T-helper 1 cell treated with Interleukin-12 subunit alpha and Interleukin-12 subunit beta and Interleukin-4 antibody, amounts not matched to agents 30 ng/mL and 1 ng/mL, for 36 hours (primary cell): ENCODE data around the gene EMILIN2. TPM values are rescaled to one million over a fixed set of nuclear protein-coding genes. Genes with fewer than 3 reads are reported as not detected.

Source experiments
- intact Hi-C: fragments of 100-400 bp; cut with micrococcal nuclease; formaldehyde crosslinking; loops from one replicate; pipeline ENCODE4 v1.15.1; 2024
- total RNA-seq: library from RNA; stranded (reverse); gene quantifications from 2 replicates; pipeline ENCODE4 v1.2.3, GENCODE V29; 2022

EMILIN2 gene
- total RNA-seq, 1 donor from 2014 or later: 25.3 TPM

DNA sequence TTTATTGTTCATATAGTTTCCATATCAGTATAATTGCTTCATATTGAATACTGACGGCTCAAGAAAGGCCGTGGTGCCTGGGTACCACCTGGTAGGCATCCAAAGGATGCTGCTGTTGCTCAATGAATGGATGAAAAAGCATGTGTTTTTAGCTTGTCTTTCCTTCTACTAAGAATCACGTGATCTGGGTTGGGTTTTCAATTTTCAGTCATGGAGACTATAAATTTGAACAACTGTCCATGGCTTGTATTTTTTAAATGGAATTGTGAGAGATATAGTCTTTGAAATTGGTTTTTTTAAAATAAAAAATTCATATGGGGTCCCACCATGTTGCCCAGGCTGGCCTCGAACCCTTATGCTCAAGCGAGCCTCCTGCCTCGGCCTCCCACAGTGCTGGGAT is 25.3 kb downstream of the EMILIN2 start:
- intact Hi-C loops: no loop called here

GRCh38 chr18:2874765-2875164 is 28.0 kb downstream of the EMILIN2 start:
- intact Hi-C loops: no loop called here

GRCh38 chr18:2878656-2879330 is 32.0 kb downstream of the EMILIN2 start:
- intact Hi-C loops: no loop called here

- intact Hi-C loops: no loop called here
Observed at GRCh38 chr18:2879889-2880288, 33.1 kb downstream of the EMILIN2 start.

DNA sequence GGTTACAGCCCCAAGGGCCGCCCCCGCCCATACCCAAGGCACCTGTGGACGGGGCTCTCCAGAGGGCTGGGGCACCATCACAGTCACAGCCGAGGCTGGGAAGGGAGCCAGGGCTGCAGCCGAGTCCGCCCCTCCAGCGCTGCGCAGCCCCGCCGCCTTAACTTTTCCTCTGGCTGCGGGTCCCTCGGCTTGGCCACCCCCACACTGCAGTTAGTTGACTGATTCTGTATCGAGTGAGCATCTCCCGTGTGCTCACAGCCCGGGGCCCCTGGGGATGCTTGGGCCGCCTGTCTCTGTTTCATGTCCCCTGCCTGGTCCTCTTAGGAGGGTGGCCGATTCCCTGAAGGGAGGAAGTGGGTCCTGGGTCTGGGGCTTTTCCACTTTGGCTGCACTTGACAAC is 33.7 kb downstream of the EMILIN2 start:
- intact Hi-C loops: no loop called here

DNA sequence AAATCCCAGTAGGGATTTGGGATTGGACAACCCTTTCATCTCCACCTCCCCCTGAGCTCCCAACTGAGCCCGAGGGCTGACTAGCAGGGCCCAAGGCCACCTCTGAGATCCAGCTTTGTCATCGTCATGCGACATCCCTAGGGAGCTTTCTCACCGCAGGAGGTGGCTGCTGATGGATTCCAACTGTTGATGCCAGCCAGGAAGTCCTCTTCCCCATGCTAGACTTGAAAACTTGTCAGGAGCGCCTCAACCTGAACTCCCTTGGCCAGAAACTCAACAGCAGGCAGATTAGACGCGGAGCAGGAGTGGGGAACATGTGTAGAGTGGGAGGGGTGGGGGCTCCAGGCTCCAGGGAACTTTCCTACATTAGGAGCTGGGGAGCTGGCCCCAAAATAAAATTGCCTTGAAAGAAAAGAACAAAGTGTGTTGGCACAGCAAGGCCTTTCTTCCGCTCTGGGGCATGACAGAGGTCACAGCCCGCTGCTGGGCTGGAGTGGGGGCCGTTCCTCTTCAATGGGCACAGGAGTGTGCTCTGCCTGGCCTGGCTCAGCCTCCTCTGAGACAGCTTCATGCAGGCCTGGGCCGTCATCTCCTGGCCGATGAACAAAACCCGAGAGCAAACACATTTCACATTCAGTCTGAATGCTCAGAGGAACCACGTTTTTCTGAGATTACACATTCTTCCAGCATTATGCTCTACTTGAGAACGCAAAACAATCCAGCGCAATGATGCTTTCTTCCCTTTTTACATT is 34.5 kb downstream of the EMILIN2 start:
- intact Hi-C loops: no loop called here

- intact Hi-C loops: loop anchor here (2.0 kb wide), 2 partner anchors 25 to 33 kb away; no protein-coding TSS in a partner anchor
Observed at GRCh38 chr18:2881840-2882195, 35.0 kb downstream of the EMILIN2 start.

DNA sequence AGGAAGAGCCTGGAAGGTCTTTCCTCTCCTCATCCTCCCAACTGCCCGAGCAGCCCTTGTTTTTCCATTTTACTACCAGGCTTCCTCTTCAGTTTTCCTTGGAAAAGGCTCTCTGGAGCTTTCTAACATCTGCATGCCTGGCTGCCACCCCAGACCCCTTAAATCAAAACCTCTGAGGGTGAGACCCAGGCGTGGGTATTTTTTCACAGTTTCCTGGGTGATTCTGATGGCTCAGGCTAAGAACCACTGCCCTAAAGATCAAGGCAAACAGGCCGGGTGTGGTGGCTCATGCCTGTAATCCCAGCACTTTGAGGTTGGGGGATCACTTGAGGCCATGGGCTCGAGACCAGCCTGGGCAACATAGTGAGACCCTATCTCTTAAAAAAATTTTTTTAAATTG is 35.4 kb downstream of the EMILIN2 start:
- intact Hi-C loops: loop anchor here (2.0 kb wide), 2 partner anchors 25 to 33 kb away; no protein-coding TSS in a partner anchor

DNA sequence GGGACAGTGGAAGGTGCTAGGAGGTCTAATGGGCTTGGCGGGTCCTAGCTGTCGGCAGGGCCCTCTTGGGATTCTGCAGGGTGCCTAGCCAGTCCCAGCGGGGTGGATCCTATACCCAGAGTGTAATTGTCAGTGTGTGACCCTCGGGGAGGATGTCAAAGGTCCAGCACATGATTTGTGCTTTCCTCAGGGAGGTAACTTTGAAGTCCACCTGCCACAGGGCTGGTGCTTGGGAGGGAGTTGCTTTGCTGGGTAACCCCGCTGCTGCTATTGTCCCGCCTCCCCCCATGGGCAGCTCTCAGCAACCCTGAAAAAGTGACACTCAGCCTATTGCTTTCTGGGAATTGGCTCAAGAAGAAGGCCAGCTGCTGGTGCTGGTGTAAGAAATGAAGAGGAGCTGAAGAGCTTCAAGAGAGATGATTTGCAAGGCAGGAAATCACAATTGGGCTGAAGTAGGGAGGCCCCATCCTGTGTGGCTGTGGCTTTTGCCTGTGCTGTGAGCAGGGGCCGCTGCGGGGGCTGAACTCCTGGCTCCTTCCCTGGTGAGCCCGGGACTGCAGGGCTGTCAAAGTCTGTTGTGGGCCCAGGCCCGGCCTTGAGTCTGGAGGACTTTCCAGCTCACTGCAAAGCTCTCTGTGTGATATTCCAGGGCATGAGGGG is 36.4 kb downstream of the EMILIN2 start:
- intact Hi-C loops: loop anchor here (2.0 kb wide), 2 partner anchors 24 to 34 kb away; no protein-coding TSS in a partner anchor

DNA sequence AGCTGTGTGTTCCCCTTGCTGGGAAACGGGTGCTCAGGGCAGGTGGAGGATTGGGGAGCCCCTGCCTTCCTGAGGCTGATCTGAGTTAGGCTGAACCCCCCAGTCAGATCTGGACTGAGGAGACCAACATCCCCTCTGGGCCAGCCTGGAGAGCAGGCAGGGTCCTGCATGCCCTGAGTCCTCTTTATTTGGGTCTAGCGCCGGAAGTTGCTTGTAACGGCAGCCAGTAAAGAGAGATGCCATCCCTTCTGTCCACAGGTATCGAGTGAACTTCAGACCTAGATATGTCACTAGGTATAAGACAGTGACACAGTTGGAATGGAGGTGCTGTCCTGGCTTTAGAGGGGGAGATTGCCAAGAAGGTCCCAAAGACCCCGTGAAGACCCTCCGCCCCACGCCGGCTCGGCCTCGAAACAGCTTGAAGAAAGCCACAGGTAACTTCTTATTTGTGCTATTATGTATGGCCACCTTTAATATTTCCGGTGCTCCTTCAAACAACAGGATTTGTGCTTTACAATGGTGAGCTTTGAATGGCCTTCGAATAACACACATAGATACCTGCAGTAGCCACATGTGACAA is 38.0 kb downstream of the EMILIN2 start:
- intact Hi-C loops: no loop called here

DNA sequence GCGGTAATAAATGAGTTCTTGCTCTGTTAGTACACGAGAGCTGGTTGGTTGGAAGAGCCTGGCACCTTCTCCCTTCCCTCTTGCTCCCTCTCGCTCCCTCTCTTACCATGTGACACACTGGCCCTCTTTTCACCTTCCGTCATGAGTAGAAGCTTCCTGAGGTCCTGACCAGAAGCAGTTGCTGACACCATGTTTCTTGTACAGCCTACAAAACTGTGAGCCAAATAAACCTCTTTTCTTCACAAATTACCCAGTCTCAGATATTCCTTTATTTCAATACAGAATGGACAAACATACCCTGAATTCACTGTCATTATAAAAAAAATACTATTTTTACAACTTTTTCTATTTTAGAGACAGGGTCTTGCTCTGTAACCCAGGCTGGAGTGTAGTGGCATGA is 40.7 kb downstream of the EMILIN2 start:
- intact Hi-C loops: no loop called here

- intact Hi-C loops: loop anchor here (1.0 to 2.0 kb wide), 2 partner anchors 16 to 43 kb away; partner anchors contain the start of gene EMILIN2
Observed at GRCh38 chr18:2889761-2890192, 43.0 kb downstream of the EMILIN2 start.

DNA sequence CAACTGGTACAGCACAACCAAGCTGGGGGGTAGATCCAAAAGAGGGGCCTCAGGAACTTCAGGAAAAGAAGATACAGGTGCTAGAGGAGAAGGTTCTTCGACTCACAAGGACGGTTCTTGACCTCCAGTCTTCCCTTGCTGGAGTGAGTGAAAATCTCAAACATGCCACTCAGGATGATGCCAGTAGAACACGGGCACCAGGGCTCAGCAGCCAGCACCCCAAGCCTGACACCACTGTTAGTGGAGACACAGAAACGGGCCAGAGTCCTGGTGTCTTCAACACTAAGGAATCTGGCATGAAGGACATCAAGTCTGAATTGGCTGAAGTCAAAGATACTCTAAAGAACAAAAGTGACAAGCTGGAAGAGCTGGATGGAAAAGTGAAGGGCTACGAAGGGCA is 43.8 kb downstream of the EMILIN2 start:
- intact Hi-C loops: loop anchor here (1.0 to 2.0 kb wide), 2 partner anchors 15 to 44 kb away; partner anchors contain the start of gene EMILIN2

DNA sequence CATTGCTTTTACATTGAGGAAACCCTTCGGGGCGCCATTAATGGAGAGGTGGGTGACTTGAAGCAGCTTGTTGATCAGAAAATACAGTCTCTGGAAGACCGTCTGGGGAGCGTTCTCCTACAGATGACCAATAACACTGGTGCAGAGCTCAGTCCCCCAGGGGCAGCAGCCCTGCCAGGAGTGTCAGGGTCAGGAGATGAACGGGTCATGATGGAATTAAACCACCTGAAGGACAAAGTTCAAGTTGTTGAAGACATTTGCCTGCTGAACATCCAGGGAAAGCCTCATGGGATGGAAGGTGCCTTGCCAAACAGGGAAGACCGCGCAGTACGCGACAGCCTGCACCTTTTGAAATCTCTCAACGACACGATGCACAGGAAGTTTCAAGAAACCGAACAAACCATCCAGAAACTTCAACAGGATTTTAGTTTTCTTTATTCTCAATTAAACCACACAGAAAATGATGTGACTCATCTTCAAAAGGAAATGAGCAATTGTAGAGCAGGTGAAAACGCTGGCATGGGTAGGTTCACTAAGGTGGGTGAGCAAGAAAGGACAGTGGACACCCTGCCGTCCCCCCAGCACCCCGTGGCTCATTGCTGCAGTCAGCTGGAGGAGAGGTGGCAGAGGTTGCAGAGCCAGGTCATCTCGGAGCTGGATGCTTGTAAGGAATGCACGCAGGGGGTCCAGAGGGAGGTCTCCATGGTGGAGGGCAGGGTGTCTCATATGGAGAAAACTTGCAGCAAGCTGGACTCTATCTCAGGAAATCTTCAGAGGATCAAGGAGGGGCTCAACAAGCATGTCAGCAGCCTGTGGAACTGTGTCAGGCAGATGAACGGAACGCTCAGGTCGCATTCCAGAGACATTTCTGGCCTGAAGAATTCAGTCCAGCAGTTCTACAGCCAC is 45.0 kb downstream of the EMILIN2 start:
- intact Hi-C loops: loop anchor here (2.0 kb wide), 1 partner anchor 45 kb away; the partner anchor contains the start of gene EMILIN2

DNA sequence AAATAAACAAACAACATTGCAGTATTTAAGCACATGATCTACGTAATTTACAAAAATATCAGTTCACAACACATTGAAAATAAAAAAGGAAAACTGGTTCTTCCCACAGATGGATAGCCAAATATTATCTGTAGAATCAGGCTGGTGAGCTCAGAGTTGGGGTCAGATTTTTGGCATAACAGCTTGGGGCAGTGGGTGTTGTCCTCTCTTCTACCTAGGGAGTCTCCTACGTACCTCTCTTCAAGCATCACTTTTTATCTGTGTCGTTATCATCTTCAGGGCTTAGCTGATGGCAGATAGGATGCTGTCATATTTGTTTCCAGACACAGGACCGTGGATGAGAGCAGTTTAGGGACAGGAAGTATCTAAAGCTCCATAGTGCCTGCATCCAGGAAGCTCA is 46.2 kb downstream of the EMILIN2 start:
- intact Hi-C loops: no loop called here

GRCh38 chr18:2893676-2894075 is 46.9 kb downstream of the EMILIN2 start:
- intact Hi-C loops: no loop called here

DNA sequence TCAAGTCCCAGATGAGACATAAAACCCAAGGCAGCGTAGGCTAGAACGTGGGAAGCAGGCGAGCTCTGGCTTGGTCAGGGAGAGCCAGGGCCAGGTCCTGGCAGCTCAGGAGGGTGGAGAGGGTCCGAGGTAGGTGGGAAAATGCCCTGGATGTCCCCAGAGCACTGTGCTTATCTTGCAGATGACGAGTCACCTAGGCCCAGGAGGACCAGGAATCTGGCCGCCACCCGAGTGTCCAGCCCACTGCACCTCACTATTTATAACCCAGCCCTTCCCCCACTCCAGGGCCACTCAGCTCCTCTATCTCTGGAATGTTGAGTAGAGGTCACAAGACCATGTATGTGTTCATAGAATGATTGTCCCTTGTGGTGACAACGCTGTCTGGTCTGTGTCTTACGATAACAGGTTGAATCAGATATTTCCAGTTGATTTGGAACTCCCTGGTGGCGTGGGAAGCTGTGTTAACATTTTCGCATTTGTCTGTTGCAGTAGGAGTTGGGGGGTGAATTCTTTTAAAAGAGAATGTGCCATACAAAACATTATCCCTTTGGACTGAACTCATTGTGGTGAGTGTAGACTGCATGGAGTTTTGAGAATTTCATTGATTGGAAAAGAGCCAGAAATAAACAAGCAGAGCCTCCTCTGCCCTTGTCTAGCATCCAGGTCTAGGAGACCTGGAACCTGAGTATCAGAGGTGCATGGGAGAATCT is 47.5 kb downstream of the EMILIN2 start:
- intact Hi-C loops: no loop called here

DNA sequence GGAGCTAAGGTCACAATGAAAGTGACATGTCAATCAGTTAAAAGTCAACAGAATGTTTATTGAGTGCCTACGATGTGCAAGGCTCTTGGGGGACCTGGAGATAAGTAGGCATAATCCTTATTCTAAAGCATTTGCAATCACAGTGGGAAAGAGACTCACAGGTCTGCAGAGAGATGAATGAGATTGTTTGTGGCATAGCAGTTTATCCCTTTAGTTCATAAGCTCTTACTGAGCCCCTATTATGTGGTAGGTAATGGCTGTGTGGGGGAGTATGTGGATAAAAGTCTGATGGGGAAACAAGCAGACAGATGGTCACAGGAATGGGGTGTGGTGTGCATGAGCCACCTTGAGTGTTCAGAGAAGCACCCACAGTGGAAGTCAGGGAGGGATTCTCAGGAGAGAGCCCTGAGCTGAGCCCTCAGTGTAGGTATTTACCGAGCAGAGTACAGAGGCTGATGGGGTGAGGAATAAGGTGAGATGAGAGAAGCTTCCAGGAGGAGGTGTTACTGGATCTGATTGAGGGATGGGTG is 48.1 kb downstream of the EMILIN2 start:
- intact Hi-C loops: no loop called here

GRCh38 chr18:2895391-2895790 is 48.6 kb downstream of the EMILIN2 start:
- intact Hi-C loops: no loop called here

DNA sequence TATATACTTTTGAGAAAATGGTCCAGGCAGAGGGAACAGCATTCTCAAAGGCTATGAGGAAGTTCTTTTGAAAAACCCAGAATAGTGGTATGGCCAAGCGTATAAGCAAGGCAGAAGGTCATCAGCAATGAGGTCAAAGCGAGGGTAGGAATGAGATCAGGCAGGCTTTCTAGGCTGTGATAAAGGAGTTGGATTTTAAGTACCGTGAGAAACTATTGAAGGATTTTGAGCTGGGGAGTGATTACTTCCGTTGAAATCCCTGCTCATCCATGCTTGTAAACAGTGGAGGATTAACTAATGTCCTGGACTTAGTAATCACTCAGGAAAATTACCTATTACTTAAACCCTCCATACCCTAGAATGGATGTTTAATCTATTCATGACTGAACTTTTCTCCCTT is 50.2 kb downstream of the EMILIN2 start:
- intact Hi-C loops: no loop called here
